H1 (cell line): ENCODE measurements around the gene NRP2. TPM values are rescaled to one million over a fixed set of nuclear protein-coding genes. Genes with fewer than 3 reads are reported as not detected.

Source experiments
- CEBPB ChIP-seq: IDR thresholded peaks from 2 replicates; pipeline ENCODE4 v1.6.1; 2012; ENCODE audit warnings: low read depth, low read length
- polyA plus RNA-seq, 7 experiments: library from polyadenylated mRNA; depleted of rRNA in 3 of 7; stranded (reverse) in 5 of 7; unstranded in 2 of 7; fragments of >200 nt in 5 of 7; fragments of 200-250 nt in 2 of 7; gene quantifications; 1 replicate in 5 of 7; 2 replicates in 1 of 7; 4 replicates in 1 of 7; pipeline versions ENCODE4 v1.2.1 to v1.2.3, GENCODE V29; 2011 to 2013; ENCODE audit warnings: missing spikeins in 2 of 7, mixed read lengths in 2 of 7
- total RNA-seq: library from RNA; stranded (reverse); fragmentation: NEBNext Ultra II Directional; extraction: Animal tissue kit (Norgen Biotek cat#: 25700); gene quantifications from 2 replicates; pipeline ENCODE4 v1.2.1, GENCODE V29; 2021
- TF ChIP-seq, protein P1 (sequence below): fragments of 300-600 bp; sonication (generic); IDR thresholded peaks from 2 replicates; pipeline ENCODE4 v1.7.1; 2012; ENCODE audit warnings: low read length, moderate library complexity, mild to moderate bottlenecking, inconsistent platforms; ENCODE audit not compliant: insufficient replicate concordance

NRP2 gene
- total and polyA plus RNA-seq, 2 of the 8 experiments (the other 6 are each of a cell fraction or from before 2014, with no cell fraction given), result 32.0 to 37.8 TPM

GRCh38 chr2:205827809-205828365, 145.6 kb downstream of the NRP2 start (continued):
- TF ChIP-seq, protein P1, sequence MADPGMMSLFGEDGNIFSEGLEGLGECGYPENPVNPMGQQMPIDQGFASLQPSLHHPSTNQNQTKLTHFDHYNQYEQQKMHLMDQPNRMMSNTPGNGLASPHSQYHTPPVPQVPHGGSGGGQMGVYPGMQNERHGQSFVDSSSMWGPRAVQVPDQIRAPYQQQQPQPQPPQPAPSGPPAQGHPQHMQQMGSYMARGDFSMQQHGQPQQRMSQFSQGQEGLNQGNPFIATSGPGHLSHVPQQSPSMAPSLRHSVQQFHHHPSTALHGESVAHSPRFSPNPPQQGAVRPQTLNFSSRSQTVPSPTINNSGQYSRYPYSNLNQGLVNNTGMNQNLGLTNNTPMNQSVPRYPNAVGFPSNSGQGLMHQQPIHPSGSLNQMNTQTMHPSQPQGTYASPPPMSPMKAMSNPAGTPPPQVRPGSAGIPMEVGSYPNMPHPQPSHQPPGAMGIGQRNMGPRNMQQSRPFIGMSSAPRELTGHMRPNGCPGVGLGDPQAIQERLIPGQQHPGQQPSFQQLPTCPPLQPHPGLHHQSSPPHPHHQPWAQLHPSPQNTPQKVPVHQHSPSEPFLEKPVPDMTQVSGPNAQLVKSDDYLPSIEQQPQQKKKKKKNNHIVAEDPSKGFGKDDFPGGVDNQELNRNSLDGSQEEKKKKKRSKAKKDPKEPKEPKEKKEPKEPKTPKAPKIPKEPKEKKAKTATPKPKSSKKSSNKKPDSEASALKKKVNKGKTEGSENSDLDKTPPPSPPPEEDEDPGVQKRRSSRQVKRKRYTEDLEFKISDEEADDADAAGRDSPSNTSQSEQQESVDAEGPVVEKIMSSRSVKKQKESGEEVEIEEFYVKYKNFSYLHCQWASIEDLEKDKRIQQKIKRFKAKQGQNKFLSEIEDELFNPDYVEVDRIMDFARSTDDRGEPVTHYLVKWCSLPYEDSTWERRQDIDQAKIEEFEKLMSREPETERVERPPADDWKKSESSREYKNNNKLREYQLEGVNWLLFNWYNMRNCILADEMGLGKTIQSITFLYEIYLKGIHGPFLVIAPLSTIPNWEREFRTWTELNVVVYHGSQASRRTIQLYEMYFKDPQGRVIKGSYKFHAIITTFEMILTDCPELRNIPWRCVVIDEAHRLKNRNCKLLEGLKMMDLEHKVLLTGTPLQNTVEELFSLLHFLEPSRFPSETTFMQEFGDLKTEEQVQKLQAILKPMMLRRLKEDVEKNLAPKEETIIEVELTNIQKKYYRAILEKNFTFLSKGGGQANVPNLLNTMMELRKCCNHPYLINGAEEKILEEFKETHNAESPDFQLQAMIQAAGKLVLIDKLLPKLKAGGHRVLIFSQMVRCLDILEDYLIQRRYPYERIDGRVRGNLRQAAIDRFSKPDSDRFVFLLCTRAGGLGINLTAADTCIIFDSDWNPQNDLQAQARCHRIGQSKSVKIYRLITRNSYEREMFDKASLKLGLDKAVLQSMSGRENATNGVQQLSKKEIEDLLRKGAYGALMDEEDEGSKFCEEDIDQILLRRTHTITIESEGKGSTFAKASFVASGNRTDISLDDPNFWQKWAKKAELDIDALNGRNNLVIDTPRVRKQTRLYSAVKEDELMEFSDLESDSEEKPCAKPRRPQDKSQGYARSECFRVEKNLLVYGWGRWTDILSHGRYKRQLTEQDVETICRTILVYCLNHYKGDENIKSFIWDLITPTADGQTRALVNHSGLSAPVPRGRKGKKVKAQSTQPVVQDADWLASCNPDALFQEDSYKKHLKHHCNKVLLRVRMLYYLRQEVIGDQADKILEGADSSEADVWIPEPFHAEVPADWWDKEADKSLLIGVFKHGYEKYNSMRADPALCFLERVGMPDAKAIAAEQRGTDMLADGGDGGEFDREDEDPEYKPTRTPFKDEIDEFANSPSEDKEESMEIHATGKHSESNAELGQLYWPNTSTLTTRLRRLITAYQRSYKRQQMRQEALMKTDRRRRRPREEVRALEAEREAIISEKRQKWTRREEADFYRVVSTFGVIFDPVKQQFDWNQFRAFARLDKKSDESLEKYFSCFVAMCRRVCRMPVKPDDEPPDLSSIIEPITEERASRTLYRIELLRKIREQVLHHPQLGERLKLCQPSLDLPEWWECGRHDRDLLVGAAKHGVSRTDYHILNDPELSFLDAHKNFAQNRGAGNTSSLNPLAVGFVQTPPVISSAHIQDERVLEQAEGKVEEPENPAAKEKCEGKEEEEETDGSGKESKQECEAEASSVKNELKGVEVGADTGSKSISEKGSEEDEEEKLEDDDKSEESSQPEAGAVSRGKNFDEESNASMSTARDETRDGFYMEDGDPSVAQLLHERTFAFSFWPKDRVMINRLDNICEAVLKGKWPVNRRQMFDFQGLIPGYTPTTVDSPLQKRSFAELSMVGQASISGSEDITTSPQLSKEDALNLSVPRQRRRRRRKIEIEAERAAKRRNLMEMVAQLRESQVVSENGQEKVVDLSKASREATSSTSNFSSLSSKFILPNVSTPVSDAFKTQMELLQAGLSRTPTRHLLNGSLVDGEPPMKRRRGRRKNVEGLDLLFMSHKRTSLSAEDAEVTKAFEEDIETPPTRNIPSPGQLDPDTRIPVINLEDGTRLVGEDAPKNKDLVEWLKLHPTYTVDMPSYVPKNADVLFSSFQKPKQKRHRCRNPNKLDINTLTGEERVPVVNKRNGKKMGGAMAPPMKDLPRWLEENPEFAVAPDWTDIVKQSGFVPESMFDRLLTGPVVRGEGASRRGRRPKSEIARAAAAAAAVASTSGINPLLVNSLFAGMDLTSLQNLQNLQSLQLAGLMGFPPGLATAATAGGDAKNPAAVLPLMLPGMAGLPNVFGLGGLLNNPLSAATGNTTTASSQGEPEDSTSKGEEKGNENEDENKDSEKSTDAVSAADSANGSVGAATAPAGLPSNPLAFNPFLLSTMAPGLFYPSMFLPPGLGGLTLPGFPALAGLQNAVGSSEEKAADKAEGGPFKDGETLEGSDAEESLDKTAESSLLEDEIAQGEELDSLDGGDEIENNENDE, result no peak
- TF ChIP-seq CEBPB, result no peak
